ENCODE measurements around the gene GOLGA5.

DNA sequence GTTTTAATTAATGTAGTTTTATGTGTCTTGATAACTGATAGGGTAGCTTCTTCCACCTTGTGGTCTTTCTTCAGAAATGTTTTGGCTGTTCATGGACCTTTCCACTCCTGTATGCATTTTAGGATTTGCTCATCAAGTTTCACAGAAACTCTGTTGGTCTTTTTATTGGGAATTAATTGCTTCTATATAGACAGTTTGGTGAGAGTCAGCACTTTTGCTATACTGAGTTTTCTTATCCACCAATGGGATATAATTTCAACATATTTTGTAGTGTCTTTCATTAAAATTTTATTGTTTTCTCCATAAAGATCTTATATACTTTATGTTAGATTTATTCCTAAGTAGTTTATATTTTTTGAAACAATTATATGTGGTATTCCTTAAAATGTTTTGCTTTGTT, 7.8 kb downstream of the GOLGA5 start:
- TF ChIP-seq, protein P1, sequence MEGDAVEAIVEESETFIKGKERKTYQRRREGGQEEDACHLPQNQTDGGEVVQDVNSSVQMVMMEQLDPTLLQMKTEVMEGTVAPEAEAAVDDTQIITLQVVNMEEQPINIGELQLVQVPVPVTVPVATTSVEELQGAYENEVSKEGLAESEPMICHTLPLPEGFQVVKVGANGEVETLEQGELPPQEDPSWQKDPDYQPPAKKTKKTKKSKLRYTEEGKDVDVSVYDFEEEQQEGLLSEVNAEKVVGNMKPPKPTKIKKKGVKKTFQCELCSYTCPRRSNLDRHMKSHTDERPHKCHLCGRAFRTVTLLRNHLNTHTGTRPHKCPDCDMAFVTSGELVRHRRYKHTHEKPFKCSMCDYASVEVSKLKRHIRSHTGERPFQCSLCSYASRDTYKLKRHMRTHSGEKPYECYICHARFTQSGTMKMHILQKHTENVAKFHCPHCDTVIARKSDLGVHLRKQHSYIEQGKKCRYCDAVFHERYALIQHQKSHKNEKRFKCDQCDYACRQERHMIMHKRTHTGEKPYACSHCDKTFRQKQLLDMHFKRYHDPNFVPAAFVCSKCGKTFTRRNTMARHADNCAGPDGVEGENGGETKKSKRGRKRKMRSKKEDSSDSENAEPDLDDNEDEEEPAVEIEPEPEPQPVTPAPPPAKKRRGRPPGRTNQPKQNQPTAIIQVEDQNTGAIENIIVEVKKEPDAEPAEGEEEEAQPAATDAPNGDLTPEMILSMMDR (IDR thresholded peaks at IDR 0.05; ENCODE audit: poor library complexity) = no peak
- TF ChIP-seq EZH2phosphoT487 (IDR thresholded peaks at IDR 0.05; ENCODE audit: low read depth, severe bottlenecking, unreplicated experiment) (no peak), EZH2 (IDR thresholded peaks at IDR 0.05; ENCODE audit: borderline replicate concordance) (no peak)
